Vein endothelial cell (primary cell): Measurements from ENCODE around the gene CCDC92B. TPM values are rescaled to one million over a fixed set of nuclear protein-coding genes. Genes with fewer than 3 reads are reported as not detected.

Experiments used
- small RNA-seq: library from RNA; depleted of rRNA; stranded (forward); fragments of <200 nt; gene quantifications from one replicate; pipeline ENCODE3, GENCODE V24; 2012
- total RNA-seq: library from RNA; depleted of rRNA; stranded (reverse); fragments of >200 nt; gene quantifications from 2 replicates; pipeline ENCODE4 v1.2.3, GENCODE V29; 2012

Gene CCDC92B
- total RNA-seq: not detected in 2 replicates

GRCh38 chr17:2749058-2749783, at the start of gene CCDC92B:
Gene CCDC92B, minus strand, starts transcription at chr17:2749652. Its CDS starts 14,507 bp downstream, at chr17:2735145.

GRCh38 chr17:2796164-2797125, 47.0 kb upstream of the CCDC92B start, which contains the start of gene RAP1GAP2:
Gene RAP1GAP2, plus strand, starts transcription at chr17:2796438. Its CDS starts 90 bp downstream, at chr17:2796528.

GRCh38 chr17:2711608-2712299, 37.7 kb downstream of the CCDC92B start, which contains the start of gene CLUH:
Gene CLUH, minus strand, starts transcription at chr17:2711764. Its CDS starts 103 bp downstream, at chr17:2711661.

Small RNAs within 50 kb of the gene (small RNA-seq; reads per million reads assigned to genes)
- gene MIR1253: not detected
- 0.11 reads per million for gene MIR6776
- not detected for gene RN7SL608P
- gene hsa-mir-1253: not detected

Other genes starting within 250 kb of the CCDC92B start
- 15.7 and 18.4 TPM in 2 replicates for gene METTL16, start 237.8 kb downstream of the CCDC92B start, total RNA-seq
- 104 and 124 TPM in 2 replicates for gene PAFAH1B1, start 156.0 kb downstream of the CCDC92B start, total RNA-seq
- 73.0 and 76.8 TPM in 2 replicates for gene CLUH, start 37.9 kb downstream of the CCDC92B start, total RNA-seq
- gene RAP1GAP2, start 46.8 kb upstream of the CCDC92B start, total RNA-seq: 1.8 and 8.8 TPM in 2 replicates